GM18907 (cell line): Measurements from ENCODE around the gene TMEM109.

Experiments
- ATAC-seq: cut with Tn5 transposase; IDR thresholded peaks from one replicate; pipeline ENCODE4 v1.9.1; 2021; ENCODE audit warnings: mild to moderate bottlenecking, moderate library complexity; ENCODE audit not compliant: unreplicated experiment

TMEM109 gene

GRCh38 chr11:60939855-60940254 is 25.9 kb downstream of the TMEM109 start:
- no peak for ATAC-seq

GRCh38 chr11:60941371-60942119 is 27.6 kb downstream of the TMEM109 start:
- no peak for ATAC-seq

DNA sequence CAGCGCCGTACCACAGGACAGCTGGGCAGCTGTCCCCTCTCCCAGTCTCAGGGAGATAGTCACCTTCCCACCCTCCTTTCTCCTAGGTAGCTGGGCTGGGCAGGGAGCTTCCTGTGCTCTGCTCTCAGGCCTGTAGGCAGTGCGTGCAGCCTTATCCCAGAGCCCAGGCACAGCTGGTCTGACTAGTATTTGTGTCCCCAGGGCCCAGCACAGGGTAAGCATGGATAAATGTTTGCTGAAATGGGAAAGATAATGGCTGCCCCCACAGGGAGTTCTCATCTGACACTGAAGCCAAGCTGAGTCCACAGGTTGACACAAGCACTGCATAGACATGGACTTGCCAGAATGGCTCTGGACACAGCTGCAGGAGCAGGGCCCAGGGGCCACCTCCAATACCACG is 28.3 kb downstream of the TMEM109 start:
- no peak for ATAC-seq

- no peak for ATAC-seq
These were observed 29.1 kb downstream of the TMEM109 start for GRCh38 chr11:60942970-60943565.

DNA sequence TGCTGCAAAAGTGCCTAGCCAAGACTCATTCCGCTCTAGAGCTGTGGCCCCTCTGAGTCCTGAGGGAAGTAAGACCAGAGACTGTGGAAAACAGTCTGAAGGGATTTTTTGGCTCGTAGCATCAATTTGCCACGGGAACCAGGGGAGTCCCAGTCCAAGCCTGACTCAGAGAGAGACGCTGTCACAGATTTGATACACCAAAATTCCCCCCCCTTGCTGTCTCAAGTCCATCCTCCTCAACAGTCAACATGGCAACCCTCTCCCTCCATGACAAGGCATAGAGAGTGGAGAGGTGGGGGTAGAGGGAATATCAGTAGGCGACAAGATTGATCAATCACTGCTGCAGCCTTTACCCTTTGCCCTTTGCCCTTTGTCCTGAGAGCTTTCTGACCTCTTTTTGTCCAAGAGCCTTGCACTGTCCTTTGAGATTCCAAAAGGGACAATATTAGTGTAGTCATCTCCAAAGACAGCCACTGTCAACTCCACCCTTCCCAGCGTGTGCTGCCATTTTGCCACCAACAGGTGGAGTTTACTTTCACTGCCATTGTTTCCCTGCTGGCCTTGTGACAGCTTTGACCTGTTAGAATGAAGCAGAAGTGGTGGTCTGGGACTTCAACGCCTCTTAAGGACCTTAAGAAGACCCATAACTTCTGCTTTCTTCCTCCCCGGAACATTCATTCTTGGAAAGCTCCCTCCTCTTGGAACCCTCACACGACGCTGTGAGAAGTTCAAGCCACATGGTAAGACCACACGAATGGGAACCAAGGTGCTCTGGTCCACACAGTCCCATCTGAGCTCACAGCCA is 30.7 kb downstream of the TMEM109 start:
- ATAC-seq = no peak

- ATAC-seq = no peak
These were observed 31.3 kb downstream of the TMEM109 start for GRCh38 chr11:60945295-60945667.

DNA sequence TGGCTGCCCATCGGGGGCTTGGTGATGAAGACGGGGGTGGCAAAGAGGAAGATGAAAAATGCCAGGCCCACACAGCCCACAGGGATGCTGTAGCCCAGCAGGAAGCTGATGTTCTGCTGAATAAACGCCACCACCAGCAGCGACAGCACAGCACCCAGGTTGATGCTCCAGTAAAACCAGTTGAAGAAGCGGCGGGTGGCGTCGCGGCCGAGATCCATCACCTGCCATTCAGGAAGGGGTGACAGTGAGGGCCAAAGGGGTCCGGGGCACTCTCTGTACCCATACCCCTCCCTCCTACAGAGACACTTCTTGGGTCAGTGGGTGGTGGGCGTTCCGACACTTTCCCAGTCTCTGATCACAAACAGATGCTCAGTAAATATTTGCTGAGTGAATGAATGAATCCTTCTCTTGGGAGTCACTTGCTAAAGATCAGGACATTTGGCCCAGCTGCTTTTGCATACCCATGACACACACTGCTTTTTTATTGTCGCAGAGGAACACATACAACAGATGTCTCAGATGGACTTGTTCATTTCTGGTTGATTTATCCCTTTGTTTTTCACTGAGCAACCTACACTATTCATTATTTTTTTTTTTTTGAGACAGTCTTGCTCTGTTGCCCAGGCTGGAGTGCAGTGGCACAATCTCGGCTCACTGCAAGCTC is 32.8 kb downstream of the TMEM109 start:
- no peak for ATAC-seq

DNA sequence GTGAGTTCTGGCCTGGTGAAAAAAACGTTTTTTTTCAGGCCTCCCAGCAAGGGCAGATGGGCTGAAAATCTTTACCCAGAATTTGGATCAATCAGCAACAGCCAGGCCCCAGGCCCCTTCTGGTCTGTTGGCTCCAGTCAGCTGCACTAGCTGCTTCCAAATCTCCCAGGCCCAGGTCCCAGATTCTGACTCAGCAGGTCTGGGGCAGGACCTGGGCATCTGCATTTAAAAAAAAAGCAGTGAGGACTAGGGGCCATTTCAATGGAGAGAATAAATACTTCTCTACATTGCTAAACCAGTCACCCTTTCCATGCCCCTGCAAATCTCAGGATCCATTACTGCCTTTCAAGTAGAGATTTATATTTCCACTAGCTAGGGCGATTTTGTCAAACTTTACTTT is 33.7 kb downstream of the TMEM109 start:
- ATAC-seq = no peak

DNA sequence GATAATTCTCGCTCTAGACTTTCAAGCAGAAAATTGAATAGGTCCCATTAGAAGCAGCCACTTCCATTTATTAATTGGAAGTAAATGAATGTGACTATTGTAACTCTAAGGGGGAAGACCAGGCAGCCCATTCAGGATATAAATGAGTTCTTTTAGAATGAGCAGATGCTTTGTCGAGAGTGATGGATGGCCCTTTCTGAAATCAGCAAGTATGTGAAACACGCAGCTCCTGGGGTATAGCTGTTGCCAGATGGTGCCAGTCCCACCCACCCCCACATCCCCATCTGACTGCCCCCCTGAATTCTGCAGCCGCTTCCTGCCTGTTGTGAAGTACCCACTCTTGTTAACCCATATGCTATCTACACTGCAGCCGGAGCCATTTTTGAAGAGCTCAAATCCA is 34.3 kb downstream of the TMEM109 start:
- ATAC-seq = no peak

DNA sequence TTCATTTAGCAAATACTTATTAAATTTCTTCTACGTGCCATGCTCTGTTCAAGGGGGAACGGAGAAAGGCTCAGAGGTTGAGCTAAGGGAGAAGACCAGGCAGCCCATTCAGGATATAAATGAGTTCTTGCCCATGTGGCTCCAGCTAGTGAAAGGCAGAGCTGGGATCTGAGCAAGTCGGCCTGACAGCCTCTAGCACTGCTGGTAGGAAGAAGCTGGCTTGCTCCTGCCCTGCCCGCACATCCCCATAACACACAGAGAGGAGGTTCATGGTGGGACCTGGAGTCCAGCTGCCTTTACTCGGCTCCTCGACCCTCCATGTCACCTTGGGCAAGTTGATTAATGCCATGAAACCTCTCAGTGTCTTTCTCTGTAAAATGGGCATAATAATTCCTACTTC is 36.1 kb downstream of the TMEM109 start:
- no peak for ATAC-seq

GRCh38 chr11:60950933-60951605 is 37.1 kb downstream of the TMEM109 start:
- ATAC-seq = no peak

- no peak for ATAC-seq
These were observed 37.6 kb downstream of the TMEM109 start for GRCh38 chr11:60951606-60951903.

- peak; percentile 68 for ATAC-seq
These were observed 38.2 kb downstream of the TMEM109 start, which contains the start of gene SLC15A3 for GRCh38 chr11:60951904-60952741. SLC15A3 (minus strand) TSS chr11:60952176; CDS start chr11:60951551, 625 bp downstream.

- no peak for ATAC-seq
These were observed 38.8 kb downstream of the TMEM109 start for GRCh38 chr11:60952742-60953170.

DNA sequence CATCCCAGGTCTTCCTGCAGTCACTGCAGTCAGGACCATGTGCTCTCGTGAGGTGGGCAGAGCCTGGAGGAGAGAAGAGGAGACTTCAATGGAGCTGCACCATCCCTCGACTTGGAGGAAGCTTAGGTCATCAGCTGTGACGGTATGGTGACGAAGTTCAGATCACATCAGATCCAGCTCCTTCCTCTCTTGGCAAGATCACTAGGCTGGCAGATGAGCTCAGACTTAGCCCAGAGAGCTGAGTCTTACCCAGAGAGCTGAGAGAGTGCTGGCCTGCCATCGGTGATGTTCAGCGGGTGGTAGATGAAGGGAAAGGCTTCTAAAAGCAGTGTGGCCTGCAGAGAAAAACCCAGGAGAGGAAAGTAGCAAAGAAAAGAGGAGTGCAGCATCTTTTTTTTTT is 39.8 kb downstream of the TMEM109 start:
- ATAC-seq = no peak

GRCh38 chr11:60954421-60954820 is 40.5 kb downstream of the TMEM109 start:
- no peak for ATAC-seq

DNA sequence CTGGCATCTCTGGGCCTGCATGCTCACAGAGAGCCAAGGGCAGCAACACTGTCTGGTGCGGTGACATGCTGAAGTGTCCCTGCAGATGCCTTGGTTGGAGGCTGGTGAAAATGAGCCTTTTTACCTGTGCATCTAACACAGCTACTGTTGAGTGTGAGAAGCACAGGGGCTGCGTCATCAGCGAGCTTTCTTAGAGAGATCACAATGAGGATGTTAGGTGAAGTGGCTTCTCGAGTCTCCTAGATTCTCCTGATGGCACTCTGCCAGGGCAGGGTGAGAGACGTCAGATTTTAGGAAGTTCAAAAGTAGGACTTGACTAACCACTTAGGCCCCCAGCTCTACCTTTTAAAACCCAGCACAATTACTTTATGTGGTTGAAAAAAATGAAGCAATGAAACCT is 41.6 kb downstream of the TMEM109 start:
- no peak for ATAC-seq

DNA sequence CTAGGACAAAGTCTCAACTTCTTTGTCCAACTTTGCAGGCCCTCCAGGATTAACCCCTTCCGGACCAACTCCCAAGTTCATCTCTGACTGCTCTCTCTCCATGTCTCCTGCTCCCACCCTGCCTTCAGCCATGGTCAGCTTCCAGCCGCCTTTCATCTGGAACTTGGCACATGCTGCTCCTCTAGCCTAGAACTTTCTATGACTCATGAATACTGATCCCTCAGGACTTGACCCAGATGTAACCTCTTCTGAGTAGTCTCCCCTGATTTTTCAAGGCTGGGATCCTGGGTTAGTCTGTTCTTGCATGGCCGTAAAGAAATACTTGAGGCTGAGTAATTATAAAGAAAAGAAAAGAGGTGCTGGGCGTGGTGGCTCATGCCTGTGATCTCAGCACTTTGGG is 43.2 kb downstream of the TMEM109 start:
- no peak for ATAC-seq

- no peak for ATAC-seq
These were observed 45.5 kb downstream of the TMEM109 start for GRCh38 chr11:60959431-60959830.

DNA sequence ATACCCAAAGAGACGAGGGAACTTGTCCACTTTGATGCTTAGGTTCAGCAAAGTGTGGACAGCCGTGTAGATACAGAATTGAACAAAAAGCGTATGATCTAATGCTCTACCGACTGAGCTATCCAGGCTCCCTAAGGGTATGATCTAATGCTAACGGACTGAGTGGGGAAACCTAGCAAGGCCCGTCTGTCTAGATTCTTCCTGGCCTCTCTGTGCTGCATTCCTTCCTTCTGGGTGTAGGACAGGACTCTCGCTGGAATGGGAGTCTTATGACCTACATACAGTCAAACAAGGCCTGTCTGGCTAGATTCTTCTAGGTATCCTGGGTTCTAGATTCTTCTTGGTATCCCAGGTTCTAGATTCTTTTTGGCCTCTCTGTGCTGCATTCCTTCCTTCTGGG is 46.4 kb downstream of the TMEM109 start:
- ATAC-seq = no peak
